DMS 273 treated with DMSO at 0.1 percent for 48 hours (cell line): ENCODE results near the gene CUX1.
"Not testable (repeated sequence)": the region's sequence is repeated elsewhere in the genome, so short reads cannot be mapped to it uniquely, and the experiment has no call there.

Source experiments
- DNase-seq: peaks from one replicate; lab custom pipeline; 2025; lab: John Stamatoyannopoulos, UW

CUX1 gene

GRCh38 chr7:102216573-102217314 lies 399.3 kb downstream of the CUX1 start:
- no peak for DNase-seq

- DNase-seq: no peak
These were observed 402.9 kb downstream of the CUX1 start for GRCh38 chr7:102220229-102220850.

GRCh38 chr7:102220960-102221800 lies 403.8 kb downstream of the CUX1 start:
- DNase-seq: no peak

- DNase-seq: no peak
These were observed 404.5 kb downstream of the CUX1 start for GRCh38 chr7:102221961-102222360.

GRCh38 chr7:102222445-102222844 lies 405.0 kb downstream of the CUX1 start:
- DNase-seq: no peak

- DNase-seq: no peak
These were observed 405.8 kb downstream of the CUX1 start for GRCh38 chr7:102223184-102223583.

- no peak for DNase-seq
These were observed 407.6 kb downstream of the CUX1 start for GRCh38 chr7:102225025-102225424.

GRCh38 chr7:102227371-102227770 lies 409.9 kb downstream of the CUX1 start:
- no peak for DNase-seq

- no peak for DNase-seq
These were observed 411.5 kb downstream of the CUX1 start for GRCh38 chr7:102228935-102229334.

- not testable (repeated sequence) for DNase-seq
These were observed 412.7 kb downstream of the CUX1 start for GRCh38 chr7:102230162-102230561.

GRCh38 chr7:102230593-102230992 lies 413.2 kb downstream of the CUX1 start:
- no peak for DNase-seq

- DNase-seq: no peak
These were observed 415.3 kb downstream of the CUX1 start for GRCh38 chr7:102232611-102233286.

- no peak for DNase-seq
These were observed 416.7 kb downstream of the CUX1 start for GRCh38 chr7:102234131-102234530.

- DNase-seq: no peak
These were observed 417.6 kb downstream of the CUX1 start for GRCh38 chr7:102234801-102235550.

GRCh38 chr7:102236102-102236501 lies 418.7 kb downstream of the CUX1 start:
- DNase-seq: no peak

GRCh38 chr7:102236592-102237287 lies 419.3 kb downstream of the CUX1 start:
- DNase-seq: peak; percentile 17

- DNase-seq: no peak
These were observed 421.9 kb downstream of the CUX1 start for GRCh38 chr7:102239206-102239820.

- DNase-seq: no peak
These were observed 424.0 kb downstream of the CUX1 start for GRCh38 chr7:102241431-102241830.

- no peak for DNase-seq
These were observed 427.2 kb downstream of the CUX1 start for GRCh38 chr7:102244601-102245000.

GRCh38 chr7:102248081-102248455 lies 430.6 kb downstream of the CUX1 start:
- DNase-seq: no peak
